ENCODE measurements around the gene FKBP6.
"Not testable (repeated sequence)": the region's sequence is repeated elsewhere in the genome, so short reads cannot be mapped to it uniquely, and the experiment has no call there.

FKBP6 gene

DNA sequence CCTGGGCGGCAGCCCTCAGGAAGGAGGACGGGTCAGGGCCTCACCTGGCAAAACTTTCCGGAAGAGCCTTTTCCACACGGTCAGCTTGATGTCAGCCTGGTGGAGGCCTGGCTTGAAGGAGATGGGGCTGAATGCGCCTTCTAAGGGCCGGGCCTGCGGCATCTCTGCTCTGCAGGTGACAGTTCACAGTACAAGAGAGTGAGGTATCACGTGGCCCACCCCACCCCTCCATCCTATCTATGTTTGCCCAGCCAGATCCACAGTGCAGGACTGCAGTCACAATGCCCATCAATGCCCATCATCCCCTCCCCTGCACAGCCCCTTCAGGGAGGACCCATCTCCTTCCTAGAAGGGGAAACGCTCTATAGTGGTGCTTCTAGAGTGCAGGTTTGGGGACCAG, 11.4 kb upstream of the FKBP6 start:
- no peak for TF ChIP-seq YY1 (IDR thresholded peaks at IDR 0.05; ENCODE audit: insufficient read depth, insufficient read length)
- TF ChIP-seq SUZ12 (IDR thresholded peaks at IDR 0.05; ENCODE audit: extremely low read depth, insufficient read depth, insufficient read length), result no peak
- TF ChIP-seq ZNF274 (IDR thresholded peaks at IDR 0.05; ENCODE audit: low read depth, low read length), result no peak
- no peak for DNase-seq (ENCODE audit: low read depth, low spot score)
- Histone ChIP-seq H3K27me3 (ENCODE audit: insufficient read depth, insufficient read length) (no peaks in the 10 kb centered on the region), H3K9ac (ENCODE audit: insufficient read length, low read depth) (no peak overlapping the region), H3K4me3 (ENCODE audit: insufficient read length, low read depth) (no peak overlapping the region), H3K36me3 (ENCODE audit: insufficient read depth, insufficient read length, low read length) (no peaks in the 10 kb centered on the region), H3K9me3 (ENCODE audit: insufficient read depth, low read length) (no peaks in the 10 kb centered on the region), H3K4me1 (ENCODE audit: insufficient read depth, insufficient read length) (no peaks in the 10 kb centered on the region)

DNA sequence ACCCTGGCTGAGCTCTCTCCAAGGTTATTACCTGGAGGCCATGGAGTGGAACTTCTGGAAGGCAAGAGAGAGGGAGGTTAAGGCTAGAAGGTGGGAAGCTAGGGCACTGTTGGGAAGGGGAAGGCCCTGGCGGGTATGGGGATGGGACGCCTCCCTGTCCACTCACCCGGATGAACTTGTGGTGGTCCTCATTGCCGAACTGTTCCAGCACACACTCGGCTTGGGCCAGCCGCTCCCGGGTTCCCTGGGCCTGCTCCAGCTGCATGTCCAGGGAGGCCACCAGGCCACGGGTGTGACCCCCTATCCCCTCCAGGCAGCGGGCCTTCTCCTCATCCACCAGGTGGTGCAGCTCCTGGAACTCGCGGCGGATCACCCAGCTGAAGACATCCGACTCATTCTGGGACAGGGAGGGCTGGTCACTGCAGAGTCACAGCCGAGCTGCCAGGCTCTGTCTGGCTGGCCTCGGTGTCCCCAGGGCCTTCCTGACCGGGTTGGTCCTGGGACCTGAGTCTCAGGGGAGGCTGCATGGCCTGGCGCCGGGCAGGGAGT, 9.2 kb upstream of the FKBP6 start:
- H3K4me3 ChIP-seq (ENCODE audit: insufficient read length, low read depth); H3K27me3 ChIP-seq (ENCODE audit: insufficient read depth, insufficient read length); H3K9me3 ChIP-seq (ENCODE audit: insufficient read depth, low read length); H3K36me3 ChIP-seq (ENCODE audit: insufficient read depth, insufficient read length, low read length); DNase-seq (ENCODE audit: low read depth, low spot score); H3K9ac ChIP-seq (ENCODE audit: insufficient read length, low read depth); H3K4me1 ChIP-seq (ENCODE audit: insufficient read depth, insufficient read length): not testable (repeated sequence)

DNA sequence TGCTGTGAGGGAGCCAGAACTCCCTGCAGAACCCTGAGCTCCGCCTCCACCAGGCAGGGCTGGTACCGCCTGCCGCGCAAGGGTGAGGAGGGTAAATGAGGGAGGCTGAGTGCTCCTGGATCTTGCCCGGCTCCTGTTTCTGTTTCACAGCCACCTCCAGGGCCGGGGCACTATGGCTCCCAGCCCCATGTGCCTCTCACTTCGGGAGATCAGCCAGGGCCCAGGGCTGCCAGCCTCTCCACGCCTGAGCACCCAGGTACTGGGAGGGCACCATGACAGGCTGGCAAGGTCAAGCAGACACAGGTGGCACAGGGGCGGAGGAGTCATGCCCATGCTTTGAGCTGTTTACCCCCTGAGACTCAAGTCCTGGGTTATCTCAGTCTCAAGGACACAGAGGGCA, 8.4 kb upstream of the FKBP6 start:
- H3K9me3 ChIP-seq (ENCODE audit: insufficient read depth, low read length); H3K4me1 ChIP-seq (ENCODE audit: insufficient read depth, insufficient read length); DNase-seq (ENCODE audit: low read depth, low spot score); H3K4me3 ChIP-seq (ENCODE audit: insufficient read length, low read depth); H3K36me3 ChIP-seq (ENCODE audit: insufficient read depth, insufficient read length, low read length); H3K9ac ChIP-seq (ENCODE audit: insufficient read length, low read depth); H3K27me3 ChIP-seq (ENCODE audit: insufficient read depth, insufficient read length): not testable (repeated sequence)

DNA sequence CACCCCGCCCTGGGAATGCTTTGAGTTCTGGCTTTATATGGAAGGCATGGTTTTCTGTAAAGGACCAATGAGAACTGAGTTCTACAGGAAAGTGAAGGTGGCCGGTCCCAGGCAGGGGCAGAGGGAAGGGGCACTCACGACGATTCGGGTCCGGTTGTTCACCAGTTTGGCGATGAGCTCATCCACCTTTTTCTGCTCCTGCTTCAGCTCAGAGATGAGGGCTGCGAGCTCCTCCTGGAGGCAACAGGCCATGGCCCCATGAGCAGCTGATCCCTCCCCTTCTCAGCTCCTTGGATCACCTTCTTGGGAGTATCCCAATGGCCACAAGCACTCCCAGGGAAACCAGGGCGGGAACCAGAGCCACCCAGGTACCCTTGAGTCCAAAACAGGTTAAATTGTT, 8.0 kb upstream of the FKBP6 start:
- not testable (repeated sequence) for H3K4me1 ChIP-seq (ENCODE audit: insufficient read depth, insufficient read length); H3K4me3 ChIP-seq (ENCODE audit: insufficient read length, low read depth); H3K36me3 ChIP-seq (ENCODE audit: insufficient read depth, insufficient read length, low read length); H3K27me3 ChIP-seq (ENCODE audit: insufficient read depth, insufficient read length); DNase-seq (ENCODE audit: low read depth, low spot score); H3K9me3 ChIP-seq (ENCODE audit: insufficient read depth, low read length); H3K9ac ChIP-seq (ENCODE audit: insufficient read length, low read depth)

DNA sequence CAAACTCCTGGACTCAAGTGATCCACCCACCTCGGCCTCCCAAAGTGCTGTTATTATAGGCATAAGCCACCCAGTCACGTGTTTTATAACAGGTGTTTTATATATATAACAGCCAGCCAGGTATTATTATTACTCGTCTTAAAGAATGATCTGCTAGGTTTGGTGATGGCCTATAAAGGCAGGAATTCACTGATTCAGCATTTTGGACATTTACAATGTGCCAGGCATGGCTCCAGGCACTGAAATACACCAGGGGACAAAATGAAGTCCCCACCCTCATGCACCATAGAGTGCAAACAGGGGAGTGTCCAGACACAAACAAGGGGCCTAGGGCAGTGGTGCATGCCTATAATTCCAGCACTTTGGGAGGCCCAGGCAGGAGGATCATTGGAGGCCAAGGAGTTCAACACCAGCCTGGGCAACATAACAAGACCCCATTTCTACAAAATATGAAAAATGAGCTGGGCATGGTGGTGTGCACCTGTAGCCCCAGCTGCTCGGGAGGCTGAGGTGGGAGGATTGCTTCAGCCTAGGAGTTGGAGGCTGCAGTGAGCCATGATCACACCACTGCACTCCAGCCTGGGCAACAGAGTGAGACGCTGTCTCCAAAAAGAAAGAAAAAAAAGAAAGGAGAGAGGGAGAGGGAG, 4.4 kb upstream of the FKBP6 start:
- H3K4me1 ChIP-seq (ENCODE audit: insufficient read depth, insufficient read length); H3K9me3 ChIP-seq (ENCODE audit: insufficient read depth, low read length); DNase-seq (ENCODE audit: low read depth, low spot score); H3K27me3 ChIP-seq (ENCODE audit: insufficient read depth, insufficient read length); H3K4me3 ChIP-seq (ENCODE audit: insufficient read length, low read depth); H3K36me3 ChIP-seq (ENCODE audit: insufficient read depth, insufficient read length, low read length); H3K9ac ChIP-seq (ENCODE audit: insufficient read length, low read depth): not testable (repeated sequence)

DNA sequence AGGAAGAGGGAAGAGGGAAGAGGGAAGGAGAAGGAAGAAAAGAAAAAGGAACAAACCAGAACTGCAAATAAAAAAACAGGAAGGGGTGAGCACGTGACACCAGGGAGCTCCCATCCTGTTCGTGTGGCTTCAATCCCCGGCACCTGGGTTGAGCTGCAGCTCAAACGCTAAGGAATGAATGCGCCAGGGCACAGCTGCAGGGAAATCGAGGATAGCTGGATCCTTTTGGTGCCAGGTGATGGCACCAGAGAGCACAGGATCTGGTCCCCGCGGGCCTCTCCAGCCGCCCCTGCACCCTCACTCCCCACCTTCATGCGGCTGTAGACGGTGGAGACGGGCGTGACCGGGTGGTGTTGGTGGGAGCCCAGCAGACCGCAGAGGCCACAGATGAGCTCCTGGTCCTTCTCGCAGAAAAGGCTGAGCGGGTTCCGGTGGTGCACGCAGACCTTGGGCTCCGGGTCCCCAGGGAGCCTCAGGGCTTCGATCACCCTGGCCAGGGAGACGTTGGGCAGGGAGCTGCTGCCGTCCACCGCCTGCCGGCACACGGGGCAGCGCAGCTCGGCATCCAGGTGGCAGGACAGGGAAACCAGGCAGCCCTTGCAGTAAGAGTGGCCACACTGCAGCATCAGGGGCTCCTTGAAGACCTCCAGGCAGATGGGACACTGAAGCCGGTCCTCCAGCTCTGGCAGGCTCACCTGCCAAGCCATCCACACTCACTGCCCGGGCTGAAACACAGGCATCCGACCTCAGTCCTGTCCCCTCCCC, 3.7 kb upstream of the FKBP6 start:
- peak; percentile 44 for DNase-seq (ENCODE audit: low read depth, low spot score)
- H3K27me3 ChIP-seq (ENCODE audit: insufficient read depth, insufficient read length); H3K36me3 ChIP-seq (ENCODE audit: insufficient read depth, insufficient read length, low read length); H3K9me3 ChIP-seq (ENCODE audit: insufficient read depth, low read length); H3K9ac ChIP-seq (ENCODE audit: insufficient read length, low read depth); H3K4me1 ChIP-seq (ENCODE audit: insufficient read depth, insufficient read length); H3K4me3 ChIP-seq (ENCODE audit: insufficient read length, low read depth): not testable (repeated sequence)

DNA sequence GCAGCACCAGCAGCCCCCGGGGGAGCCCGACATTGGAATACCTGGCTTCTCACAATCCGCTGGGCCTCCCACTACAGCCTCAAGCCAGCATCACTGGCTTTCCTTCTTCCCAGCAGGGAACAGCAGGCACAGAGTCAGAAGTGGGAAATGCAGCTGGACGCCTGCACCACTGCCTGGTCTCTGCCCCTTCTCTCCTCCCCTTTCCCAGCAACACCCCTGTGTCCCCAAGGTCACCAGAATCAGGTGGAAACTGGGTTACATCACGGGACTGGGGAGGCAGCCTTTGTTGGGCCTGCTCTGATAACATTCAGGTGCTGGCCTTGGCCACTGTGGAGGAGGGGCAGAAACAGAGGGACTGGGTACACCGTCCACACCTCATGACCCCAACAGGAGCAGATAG, 2.5 kb upstream of the FKBP6 start:
- H3K36me3 ChIP-seq (ENCODE audit: insufficient read depth, insufficient read length, low read length); H3K27me3 ChIP-seq (ENCODE audit: insufficient read depth, insufficient read length); H3K4me1 ChIP-seq (ENCODE audit: insufficient read depth, insufficient read length); H3K9ac ChIP-seq (ENCODE audit: insufficient read length, low read depth); H3K4me3 ChIP-seq (ENCODE audit: insufficient read length, low read depth); DNase-seq (ENCODE audit: low read depth, low spot score); H3K9me3 ChIP-seq (ENCODE audit: insufficient read depth, low read length): not testable (repeated sequence)

DNA sequence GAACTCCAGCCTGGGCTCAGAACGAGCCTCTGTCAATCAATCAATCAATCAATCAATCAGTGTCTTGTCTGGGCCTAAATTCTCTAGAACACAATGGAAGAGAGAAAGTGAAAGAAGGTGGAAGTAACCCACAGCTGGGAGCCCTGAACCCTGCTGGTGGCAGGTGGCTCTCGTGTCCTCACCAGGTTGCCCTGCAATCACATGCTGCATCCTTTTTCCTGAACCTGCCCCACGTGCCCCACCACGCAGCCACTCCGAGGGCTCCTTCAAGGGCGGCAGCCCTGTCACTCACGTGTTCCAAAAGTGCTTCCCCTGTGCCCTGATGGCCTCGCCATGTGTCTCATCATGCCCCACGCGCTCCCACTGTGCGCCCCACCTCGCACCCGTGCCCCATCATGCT, 512 bp upstream of the FKBP6 start:
- not testable (repeated sequence) for H3K4me3 ChIP-seq (ENCODE audit: insufficient read length, low read depth); H3K9ac ChIP-seq (ENCODE audit: insufficient read length, low read depth); H3K9me3 ChIP-seq (ENCODE audit: insufficient read depth, low read length); H3K4me1 ChIP-seq (ENCODE audit: insufficient read depth, insufficient read length); H3K27me3 ChIP-seq (ENCODE audit: insufficient read depth, insufficient read length); DNase-seq (ENCODE audit: low read depth, low spot score); H3K36me3 ChIP-seq (ENCODE audit: insufficient read depth, insufficient read length, low read length)
